ENCODE results near the gene MYO5B.

MYO5B gene

DNA sequence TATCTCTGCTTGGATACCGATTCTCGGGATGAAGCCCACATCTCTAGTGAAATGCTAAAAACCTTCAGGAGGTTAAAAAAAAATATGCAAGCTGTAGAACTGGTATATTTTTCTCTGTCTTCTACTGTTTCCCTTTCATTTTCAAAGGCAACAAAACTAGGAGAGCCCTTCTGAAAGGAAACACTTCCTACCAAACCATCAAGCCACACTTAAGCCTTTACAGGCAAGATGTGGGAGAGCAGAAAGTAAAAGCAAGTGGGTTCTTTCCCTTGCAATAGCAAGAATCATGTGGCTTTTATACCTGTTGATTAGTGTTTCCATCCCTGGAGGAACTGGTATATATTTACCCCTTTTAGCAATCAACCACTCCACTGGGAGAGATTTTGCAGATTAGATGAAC, 233.7 kb downstream of the MYO5B start:
- TF ChIP-seq, protein P1, sequence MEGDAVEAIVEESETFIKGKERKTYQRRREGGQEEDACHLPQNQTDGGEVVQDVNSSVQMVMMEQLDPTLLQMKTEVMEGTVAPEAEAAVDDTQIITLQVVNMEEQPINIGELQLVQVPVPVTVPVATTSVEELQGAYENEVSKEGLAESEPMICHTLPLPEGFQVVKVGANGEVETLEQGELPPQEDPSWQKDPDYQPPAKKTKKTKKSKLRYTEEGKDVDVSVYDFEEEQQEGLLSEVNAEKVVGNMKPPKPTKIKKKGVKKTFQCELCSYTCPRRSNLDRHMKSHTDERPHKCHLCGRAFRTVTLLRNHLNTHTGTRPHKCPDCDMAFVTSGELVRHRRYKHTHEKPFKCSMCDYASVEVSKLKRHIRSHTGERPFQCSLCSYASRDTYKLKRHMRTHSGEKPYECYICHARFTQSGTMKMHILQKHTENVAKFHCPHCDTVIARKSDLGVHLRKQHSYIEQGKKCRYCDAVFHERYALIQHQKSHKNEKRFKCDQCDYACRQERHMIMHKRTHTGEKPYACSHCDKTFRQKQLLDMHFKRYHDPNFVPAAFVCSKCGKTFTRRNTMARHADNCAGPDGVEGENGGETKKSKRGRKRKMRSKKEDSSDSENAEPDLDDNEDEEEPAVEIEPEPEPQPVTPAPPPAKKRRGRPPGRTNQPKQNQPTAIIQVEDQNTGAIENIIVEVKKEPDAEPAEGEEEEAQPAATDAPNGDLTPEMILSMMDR (conservative IDR thresholded peaks at IDR 0.05) = no peak
- TF ChIP-seq ZFX (IDR thresholded peaks at IDR 0.05) = no peak
- no peak overlapping the region for H3K27ac ChIP-seq

DNA sequence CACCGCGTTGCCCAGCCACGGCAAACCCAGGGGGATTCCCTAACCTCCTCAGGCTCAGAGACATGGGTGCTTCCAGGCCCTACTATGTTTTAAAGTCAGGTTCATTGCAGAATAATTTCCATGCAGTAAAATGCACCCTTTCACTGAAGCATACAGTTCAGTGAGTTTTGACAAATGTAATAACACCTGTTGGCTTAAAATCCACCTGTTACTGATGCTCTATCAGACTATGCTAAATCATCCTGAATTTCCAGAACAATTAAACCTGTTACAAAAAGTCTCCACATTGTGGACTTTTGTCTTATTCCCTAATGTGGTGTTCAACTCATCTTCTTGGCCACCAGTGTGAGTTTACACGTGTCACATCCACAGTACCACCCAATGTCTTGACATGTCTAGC, 234.6 kb downstream of the MYO5B start:
- no peak for TF ChIP-seq ZFX (IDR thresholded peaks at IDR 0.05)

DNA sequence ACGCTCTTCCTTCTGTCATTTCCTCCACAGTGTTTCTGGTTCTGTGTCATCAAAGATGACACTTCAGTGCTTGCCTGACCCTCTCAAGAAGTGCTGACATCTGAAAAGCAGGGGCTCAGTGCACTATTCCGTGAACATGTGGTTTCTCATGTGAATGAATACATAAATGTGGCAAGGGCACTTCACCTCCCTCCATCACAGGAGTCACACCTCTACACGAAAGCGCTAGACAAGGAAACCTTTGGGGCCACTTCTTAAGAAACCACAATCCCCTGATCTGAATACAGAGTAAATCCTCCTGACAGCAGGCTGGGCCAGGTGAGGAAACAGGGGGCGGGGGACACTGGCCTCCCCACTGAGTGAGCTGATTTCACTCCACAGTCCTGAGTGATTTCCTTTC, 235.8 kb downstream of the MYO5B start:
- H3K27ac ChIP-seq = no peak overlapping the region
- no peak for TF ChIP-seq ZFX (IDR thresholded peaks at IDR 0.05)
- TF ChIP-seq, protein P1 (conservative IDR thresholded peaks at IDR 0.05) = no peak

More for the DNA sequence above, 234.6 kb downstream of the MYO5B start:
- H3K27ac ChIP-seq = no peak overlapping the region

DNA sequence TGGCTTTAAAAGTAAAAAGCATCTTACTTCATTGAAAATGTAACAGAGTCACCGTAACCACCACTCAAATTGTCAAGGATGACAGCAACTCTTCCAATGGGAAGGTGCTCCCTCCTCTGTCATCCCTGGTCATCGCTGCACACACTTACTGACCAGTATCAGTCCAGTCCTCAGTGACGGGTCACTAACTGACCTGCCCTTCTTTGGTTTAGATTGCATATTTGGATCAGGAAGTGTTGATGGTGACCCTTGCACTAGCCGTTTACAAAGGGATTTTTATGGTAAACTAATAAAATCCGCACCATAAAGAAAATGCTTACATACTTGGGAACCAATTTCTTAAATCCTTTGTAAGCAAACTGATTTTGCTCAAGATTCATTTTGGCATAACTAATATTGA, 239.7 kb downstream of the MYO5B start:
- TF ChIP-seq, protein P1 (conservative IDR thresholded peaks at IDR 0.05) = no peak
- TF ChIP-seq ZFX (IDR thresholded peaks at IDR 0.05) = no peak
- H3K27ac ChIP-seq = no peak overlapping the region

DNA sequence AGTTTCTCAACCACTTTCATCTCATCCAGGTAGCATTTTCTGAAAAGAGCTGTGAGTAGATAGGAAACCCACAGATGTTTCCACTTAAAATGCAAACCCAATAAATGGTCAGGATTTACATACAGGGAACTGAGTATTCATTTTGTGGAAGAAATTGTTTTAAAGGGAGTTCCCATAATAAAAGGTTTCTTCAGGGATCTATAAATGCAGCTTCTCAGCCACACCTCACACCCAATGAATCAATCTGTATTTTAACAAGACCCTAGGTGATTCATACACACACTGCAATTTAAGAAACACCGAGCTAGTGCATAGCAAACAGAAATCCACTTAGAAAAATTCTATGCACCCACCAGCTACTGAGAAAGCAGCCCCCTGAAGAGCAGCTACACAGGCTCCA, 241.6 kb downstream of the MYO5B start:
- TF ChIP-seq, protein P1 (conservative IDR thresholded peaks at IDR 0.05) = no peak
- TF ChIP-seq ZFX (IDR thresholded peaks at IDR 0.05) = no peak
- H3K27ac ChIP-seq = no peak overlapping the region

DNA sequence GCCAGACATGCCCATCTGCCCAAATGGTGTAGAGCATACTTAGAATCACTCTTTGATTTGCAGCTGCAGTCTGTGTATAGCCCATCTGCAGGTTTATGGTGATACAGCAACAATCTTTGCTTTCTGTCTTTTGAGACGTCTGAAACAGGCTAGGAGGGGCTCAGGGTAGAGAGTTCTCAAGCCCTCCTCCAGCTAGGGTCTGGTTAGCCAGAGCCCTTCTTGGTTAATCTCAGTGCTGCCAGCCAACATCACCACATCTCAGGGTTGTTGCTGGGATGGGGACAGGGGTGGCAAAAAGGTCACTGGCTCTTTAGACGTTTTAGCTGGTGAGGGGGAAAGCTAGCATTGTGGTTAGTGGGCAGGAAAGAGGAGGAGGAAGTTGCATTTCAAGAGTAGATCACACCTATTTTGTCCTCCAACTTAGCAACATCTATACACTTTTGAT, 245.0 kb downstream of the MYO5B start:
- TF ChIP-seq, protein P1 (conservative IDR thresholded peaks at IDR 0.05) = no peak
- no peak for TF ChIP-seq ZFX (IDR thresholded peaks at IDR 0.05)
- H3K27ac ChIP-seq = no peak overlapping the region

DNA sequence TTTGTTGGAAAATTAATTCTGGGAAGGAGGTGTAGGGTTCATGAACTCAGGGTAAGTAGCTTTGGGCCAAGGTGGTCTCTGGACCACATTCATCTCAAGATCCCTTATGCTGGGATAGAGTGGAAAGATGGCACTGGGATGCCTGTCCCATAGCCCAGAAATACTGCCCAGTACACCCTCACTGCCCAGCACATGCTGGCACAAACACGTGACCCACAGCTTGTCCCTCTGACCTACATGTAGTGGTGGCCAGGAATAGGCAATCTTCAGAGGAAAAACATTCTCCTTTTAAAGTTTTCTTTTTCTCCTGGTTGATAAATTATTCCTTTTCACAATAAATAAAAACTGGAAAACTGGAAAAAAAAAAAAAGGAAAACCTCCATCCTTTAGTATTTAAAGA, 246.0 kb downstream of the MYO5B start:
- TF ChIP-seq ZFX (IDR thresholded peaks at IDR 0.05) = no peak
- TF ChIP-seq, protein P1 (conservative IDR thresholded peaks at IDR 0.05) = no peak
- no peak overlapping the region for H3K27ac ChIP-seq

DNA sequence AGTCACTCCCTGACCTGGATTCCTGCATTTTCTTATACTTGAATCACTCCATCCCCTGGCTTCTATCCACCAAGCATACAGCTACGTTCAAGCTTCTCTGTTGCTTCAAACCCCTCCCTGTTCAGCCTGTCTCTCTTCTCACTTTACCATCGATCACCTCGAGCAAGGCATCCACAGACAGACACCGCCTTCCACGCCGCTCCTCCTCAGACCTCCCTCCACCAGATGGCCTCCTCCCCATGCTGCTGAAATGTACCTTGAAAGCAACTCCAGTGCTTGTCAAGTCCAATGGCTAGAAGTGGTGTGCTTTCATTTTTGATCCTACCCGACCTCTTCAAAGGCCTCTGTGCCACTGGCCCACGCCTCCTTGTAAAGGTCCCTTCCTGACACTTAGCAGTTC, 250.3 kb downstream of the MYO5B start:
- TF ChIP-seq, protein P1 (conservative IDR thresholded peaks at IDR 0.05) = no peak
- TF ChIP-seq ZFX (IDR thresholded peaks at IDR 0.05) = no peak
- no peak overlapping the region for H3K27ac ChIP-seq
